GM18868 (cell line): ENCODE measurements around the gene CMSS1.
A peak's percentile ranks its signal among the peaks of the same experiment; 100 is the strongest.
"Not testable (repeated sequence)": the region's sequence is repeated elsewhere in the genome, so short reads cannot be mapped to it uniquely, and the experiment has no call there.

Experiments
- ATAC-seq: cut with Tn5 transposase; IDR thresholded peaks from one replicate; pipeline ENCODE4 v1.9.1; 2021; ENCODE audit warnings: mild to moderate bottlenecking, moderate library complexity; ENCODE audit not compliant: unreplicated experiment

The CMSS1 gene

DNA sequence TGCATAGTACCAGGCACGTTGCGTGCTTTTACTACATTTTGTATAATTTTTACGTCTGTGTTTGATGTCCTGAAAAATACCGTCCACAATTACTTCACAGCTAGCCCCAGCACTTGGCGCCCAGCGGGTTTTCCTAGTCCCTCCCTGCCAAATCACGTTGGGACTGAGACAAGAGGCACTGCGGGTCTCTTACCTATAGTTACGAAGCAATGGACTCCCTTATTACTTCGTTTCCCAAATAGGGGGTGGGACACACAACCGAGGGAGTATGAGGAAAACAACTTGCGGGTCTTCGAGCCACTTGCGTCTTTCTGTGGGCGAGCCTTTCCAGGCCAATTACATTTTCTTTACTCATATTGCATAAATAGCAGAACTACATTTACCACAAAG lies 620 bp upstream of the CMSS1 start:
- ATAC-seq, result no peak

DNA sequence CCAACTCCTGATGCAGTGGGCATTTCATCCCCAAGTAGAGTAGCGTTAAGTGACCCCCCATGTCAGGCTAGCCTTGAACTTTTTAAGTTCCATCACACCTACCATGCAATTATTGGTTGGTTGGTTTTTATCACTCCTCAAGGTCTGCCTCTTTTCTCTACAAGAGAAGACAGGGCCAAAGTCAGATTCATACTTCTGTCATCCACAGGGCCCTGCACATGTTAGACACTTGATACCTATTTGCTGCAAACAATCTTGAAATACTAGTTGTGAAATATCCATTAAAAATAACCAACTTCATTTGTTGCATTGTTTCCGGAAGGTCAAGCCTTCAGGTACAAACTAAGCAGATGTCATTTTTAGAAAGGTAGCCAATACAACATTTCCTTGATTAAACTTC lies 1.2 kb downstream of the CMSS1 start:
- no peak for ATAC-seq

DNA sequence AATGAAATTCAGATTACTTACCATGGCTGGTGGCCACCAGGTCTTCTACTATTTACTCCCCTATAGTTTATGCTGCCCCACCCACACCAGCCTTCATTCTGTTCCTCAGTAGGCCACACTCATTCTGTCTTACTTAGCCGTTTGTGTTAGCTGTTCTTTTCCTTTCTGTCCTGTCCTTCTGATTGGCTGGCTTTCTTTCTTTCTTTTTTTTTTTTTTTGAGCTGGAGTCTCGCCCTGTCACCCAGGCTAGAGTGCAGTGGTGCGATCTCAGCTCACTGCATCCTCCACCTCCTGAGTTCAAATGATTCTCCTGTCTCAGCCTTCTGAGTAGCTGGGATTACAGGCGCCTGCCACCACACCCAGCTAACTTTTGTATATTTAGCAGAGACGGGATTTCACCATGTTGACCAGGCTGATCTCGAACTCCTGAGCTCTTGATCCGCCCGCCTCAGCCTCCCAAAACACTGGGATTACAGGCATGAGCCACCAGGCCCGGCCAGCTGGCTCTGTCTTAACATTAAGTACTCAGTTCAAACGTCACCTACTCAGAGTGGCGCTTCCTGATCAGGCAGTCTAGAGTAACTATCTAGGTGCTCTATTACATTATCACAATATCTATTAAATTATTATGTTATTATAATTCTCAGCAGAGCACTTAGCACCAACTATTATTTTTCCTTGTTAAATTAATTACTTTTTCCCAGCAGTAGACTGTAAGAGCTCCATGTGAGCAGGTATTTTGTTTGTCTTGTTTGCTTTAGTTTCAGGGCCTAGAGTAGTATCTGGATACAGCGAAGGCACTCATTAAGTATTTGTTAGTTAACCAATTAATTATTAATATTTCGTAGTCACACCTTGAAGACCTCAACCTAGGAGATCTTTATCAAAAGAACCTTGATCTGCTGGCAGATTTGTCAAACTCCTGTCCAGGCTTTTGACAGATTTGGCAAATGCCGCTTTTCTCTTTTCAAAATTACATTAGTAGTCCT lies 6.4 kb downstream of the CMSS1 start:
- ATAC-seq, result no peak

DNA sequence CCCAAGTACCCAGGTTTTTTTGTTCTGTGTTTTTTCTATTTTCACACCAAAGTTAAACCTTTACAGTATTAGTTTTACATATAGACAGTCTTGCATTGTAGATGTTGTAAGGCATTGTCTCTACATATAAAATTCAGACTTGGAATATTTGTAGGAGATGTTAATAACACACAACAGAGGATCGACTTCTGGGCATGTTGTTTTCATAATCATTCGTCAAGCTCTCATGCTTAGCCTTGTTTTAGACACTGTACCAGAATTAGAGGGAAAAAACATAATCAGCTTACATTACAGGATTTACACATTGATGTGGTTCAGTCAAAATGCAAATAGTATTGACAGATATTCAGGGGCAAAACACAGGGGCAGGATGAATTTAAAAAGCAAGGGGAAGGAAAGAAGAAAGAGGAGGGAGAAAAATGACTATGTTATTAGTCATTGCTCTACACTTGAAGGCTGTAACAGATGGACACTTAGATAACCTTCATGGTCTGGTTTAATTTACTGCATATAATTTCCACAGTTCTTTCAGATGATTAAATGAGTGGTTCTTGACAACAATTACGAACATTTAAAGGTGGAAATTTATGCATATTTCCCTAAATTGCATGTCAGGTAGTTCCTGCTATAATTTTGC lies 7.5 kb downstream of the CMSS1 start:
- ATAC-seq, result no peak

DNA sequence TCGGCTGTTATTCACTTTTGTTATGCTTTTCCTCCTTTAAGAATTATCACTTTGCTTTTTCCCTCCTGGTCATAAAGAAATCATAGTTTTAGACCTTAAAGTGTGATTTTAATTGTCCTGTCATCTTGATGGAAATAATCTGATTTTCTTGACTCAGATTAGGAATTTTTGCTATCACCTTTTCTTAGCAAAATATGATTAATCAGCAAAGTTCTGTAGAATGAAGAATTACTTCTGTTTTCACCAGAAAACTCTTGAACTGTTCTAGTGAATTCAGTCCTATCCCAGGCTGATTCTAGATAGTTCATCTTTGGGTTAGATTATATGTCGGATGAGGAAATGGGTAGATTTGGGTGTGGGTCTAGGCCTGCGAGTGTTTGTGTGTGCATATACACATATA lies 12.2 kb downstream of the CMSS1 start:
- no peak for ATAC-seq

DNA sequence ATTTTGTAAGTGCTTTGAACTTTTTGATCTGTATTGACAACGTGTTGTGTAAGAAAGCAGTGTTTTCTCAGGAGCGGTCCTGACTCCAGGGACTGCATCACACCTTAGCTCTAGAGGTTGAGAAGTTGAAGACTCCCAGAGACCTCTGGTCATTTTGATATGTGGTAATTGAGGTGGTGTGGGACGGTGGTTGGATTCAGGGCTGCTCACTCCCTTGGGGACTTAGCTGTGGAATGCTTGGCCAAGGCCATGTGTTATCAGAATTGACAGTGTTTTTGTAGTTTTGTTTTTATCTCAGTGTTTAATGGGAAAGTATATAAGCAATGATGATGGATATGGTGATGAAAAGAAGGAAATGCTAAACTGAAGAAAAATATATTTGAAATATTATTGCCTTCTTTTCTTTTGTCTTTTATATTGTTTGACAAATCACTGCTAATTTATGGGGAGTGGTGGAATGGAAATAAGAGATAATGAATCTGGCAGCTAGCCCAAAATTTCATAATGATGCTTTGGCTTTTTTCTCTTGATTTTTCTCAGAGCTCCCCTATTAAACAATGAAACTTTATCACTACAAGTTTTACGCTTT lies 16.0 kb downstream of the CMSS1 start:
- no peak for ATAC-seq

DNA sequence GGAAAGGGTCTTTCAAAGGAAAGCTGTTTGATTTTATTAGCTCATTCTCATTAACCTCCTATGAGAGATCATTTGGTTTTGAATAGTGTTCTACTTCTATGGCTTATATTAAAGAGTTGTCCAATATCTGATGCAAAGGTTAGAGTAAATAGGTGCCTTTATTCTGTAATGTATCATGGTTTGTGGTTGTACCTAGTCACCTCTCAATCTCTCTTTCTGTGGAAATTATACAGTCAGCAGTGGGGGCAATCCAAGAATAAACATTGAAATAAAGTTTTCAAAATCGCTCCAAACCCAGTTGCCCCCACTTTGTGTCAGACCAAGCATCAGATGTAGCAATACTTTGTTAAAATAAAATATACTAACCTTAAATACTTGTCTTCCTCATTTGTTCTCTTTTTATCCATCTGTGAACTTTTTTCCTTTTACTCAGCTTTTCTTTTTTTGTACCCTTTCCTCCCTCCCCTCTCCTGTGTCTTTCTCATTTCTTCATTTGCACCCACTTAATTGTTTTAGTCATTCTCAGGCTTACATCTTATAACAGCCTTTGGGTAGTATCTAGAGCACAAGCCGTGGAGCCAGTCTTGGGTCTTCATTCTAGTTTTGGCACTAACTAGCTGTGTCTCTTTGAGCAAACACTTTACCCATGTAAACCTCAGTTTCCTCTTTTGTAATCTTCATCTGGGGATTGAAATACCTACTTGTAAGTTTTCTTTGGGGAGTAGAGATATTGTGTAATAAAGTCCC lies 16.7 kb downstream of the CMSS1 start:
- ATAC-seq, result no peak

DNA sequence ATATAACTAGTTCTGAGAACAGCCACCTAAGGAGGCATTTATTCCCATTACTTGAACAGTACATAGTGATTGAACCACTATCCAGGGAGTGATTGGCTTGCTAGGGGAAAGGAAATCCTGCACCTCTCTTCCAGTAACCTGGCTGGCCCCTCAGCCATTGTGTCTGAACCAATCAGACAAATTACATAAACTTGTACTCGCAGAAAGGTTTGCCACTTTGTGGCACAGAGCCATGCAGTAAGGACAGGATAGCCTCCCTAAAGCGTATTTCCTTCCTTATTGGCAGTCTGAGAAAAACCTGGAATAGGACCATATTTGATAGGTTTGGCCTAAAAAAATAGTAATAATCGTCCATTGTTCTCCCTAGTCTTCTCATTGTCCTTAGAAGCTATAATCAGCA lies 19.0 kb downstream of the CMSS1 start:
- no peak for ATAC-seq

DNA sequence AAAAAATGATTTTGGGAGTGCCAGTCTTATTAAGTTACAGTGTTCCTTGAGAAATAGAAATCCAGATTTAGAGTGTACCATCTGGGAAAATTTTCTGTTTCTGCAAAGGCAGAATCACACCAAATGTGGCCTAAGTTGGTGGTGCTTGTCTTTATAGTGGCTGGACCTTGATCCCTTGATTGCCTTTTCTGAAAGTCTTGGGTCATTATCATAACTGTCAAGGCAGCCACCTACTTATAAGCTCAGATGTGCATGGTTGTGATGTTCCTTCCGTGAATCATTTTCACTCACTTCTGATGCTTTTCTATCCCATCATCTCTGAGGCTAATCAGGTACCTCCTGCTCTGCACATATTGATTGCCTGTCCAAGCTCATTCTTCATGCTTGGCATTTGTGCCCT lies 20.1 kb downstream of the CMSS1 start:
- ATAC-seq, result no peak

DNA sequence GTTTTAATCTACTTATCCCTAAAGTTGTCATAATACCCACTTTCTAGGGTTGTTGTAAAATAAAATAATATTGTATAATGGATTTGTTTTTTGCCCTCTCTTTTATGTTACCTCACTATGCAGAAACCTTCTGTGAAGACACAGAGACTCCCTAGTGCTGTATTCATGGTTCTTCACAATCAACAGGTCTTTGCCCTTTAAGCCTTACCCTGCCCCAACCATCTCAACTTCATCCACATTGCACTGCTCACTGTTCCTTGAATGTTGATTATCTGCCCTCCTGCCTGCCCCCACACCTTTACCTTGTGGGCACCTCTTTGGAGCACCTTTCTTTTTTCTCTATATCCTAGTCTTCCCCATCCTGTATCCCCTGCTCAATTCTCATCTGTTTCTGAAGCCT lies 21.1 kb downstream of the CMSS1 start:
- ATAC-seq, result no peak

DNA sequence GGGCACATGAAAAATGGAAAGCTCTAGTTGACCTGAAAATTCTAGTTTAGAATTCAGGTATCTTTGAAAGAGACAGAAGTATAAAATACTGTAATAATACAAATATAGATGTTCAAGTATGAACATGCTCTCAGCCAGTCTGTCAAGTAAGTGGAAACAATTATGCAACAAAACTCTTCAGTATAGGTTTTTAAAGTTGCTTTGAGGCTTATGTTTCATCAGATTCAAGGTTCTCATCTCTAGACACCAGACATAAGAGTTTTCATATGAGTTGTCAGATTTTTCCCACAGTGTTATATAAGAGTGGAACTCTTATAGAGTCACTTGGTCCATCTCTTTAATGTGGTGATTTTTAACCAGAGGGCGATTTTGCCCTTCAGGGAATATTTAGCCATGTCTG lies 22.0 kb downstream of the CMSS1 start:
- no peak for ATAC-seq

DNA sequence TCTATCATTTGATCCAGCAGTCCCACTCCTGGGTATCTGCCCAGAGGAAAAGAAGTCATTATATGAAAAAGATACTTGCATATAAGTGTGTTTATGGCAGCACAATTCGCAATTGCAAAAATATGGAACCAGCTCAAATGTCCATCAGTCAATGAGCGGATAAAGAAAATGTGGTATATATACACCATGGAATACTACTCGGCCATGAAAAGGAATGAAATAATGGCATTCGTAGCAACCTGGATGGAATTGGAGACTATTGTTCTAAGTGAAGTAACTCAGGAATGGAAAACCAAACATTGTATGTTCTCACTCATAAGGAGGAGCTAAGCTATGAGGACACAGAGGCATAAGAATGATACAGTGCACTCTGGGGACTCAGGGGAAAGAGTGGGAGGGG lies 24.3 kb downstream of the CMSS1 start:
- not testable (repeated sequence) for ATAC-seq

DNA sequence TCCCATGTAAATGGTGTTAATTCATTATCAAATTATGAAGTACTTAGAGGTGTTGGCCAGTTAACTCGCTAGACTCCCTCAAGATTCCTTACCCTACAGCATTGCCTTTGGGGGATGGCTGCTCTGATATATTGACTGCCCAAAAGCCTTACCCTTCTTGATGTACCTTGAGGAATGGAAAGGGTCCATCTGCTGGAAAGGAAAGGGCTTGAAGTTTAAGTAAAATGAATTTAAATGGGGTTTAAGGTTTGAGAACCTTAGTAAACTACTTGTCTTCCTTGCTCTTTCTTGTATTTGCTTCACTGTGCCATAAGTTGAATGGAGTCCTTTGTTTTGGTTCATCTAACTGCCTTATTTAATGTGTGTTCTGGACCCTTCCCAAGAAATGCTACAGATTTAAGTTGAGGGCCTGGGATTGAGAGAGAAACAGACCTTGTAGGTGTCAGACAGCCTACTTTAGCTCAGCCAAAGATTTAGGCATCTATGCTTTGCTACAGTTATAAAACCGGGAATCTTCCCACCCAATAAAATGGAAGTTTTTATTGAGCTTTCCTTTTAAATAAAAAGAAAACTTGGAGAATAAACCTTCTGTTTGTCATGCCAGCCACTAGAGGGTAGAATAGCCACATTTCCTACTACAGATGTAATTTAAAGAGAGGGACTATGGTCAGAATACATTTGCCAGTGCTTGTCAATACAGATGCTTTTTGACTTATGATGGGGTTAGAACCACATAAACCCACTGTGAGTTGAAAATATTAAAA lies 25.3 kb downstream of the CMSS1 start:
- peak; percentile 61 for ATAC-seq

DNA sequence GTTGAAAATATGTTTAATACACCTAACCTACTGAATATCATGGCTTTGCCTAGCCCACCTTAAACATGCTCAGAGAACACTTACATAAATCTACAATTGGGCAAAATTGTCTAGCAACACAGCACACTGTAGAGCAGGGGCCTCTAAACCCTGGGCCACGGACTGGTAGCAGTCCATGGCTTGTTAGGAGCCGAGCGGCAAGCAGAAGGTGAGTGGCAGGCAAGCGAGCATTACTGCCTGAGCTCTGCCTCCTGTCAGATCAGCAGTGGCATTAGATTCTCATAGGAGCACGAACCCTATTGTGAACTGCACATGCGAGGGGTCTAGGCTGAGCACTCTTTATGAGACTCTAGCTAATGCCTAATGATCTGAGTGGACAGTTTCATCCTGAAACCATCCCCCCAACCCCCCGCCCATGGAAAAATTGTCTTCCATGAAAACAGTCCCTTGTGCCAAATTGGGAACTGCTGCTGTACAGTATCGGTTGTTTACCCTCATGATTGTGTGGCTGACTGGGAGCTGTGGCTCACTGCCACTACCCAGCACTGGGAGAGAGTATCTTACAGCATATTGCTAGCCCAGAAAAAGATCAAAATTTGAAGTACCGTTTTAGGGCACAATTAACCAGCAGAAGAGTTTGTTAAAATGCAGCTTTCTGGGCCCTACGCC lies 26.1 kb downstream of the CMSS1 start:
- ATAC-seq, result no peak

DNA sequence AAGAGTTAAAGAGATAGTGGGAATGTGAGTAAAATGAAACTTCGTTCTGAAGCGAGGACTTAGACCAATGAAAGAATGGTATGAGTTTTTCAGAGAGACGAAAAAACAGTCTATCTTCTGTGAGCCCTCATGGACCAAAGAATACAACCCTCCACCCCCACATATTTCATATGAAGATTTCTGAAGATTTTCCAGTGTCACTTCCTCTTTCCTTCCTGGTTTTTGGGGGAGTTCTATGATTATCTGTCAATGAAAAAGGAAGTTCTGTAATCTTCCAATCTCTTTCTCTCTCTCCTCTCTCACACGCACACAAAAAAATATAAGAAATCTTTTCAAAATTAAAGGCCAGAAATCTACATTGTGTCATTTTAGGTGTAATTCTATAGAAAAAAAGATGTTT lies 27.7 kb downstream of the CMSS1 start:
- peak; percentile 24 for ATAC-seq

DNA sequence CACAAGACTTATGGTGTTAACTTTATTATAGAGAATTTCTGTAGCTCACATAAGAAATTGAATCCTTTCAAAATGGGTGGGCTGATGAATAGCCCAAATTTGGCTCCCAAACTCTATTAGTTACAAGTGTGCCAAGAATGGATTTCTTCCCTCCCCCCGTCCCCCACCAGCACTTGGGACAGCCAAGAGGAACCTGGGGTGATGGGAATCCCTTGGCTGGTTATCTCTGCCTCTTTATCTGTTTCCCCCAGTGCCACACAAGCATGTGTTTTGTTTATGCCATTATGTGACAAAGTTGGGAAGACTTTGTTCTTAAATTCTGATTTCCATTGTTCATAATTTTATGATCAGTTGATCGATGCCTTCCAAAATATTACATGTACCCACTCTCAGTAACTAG lies 28.3 kb downstream of the CMSS1 start:
- no peak for ATAC-seq

DNA sequence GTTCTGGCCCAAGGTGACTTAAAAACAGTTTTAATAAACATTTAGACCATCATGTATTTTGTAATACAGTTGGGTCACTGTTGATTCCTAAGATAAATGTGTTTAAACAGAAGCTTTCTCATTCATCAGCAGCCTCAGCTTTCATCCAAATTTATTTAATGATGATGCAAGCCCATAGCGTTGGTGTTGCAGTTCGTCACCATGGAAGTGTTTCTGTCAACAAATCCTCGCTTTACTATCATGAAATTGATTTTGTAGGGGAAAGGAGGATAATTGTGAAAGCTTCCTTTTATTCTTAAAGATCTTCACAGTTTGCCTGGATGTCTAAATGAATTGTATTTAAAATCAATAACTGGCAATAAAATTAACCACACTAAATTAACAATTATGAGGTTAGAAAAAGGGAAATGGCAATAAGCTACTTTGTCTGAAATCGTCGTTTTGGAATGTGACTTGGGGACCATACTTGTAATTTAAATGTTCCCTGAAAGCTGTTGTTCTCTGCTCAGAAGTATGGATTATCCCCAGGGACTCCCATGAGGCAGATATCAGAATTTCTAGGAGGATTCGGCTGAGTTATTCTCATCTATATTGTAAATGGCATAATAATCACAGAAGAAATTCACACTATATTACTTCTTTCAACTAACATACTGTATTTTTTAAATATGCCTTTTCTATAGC lies 29.0 kb downstream of the CMSS1 start:
- no peak for ATAC-seq

DNA sequence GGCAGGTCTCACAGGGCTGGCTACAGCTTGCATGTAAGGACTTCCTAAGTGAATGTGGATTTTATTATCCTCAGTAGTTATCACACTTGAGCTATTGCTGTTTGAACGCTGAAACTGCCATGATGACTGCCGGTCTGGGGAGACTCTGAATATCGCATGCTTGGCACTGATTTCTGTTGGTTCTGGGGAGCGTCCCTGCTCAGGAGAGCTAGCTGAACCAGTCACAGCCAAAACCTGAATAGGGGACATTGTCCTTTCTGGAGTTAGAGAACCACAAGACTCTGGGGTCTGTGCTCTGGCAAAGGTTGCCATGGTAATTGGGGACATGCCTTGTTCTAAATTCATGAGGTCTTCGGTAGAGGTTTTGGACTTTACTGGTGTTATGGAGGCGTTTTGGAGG lies 30.8 kb downstream of the CMSS1 start:
- no peak for ATAC-seq

DNA sequence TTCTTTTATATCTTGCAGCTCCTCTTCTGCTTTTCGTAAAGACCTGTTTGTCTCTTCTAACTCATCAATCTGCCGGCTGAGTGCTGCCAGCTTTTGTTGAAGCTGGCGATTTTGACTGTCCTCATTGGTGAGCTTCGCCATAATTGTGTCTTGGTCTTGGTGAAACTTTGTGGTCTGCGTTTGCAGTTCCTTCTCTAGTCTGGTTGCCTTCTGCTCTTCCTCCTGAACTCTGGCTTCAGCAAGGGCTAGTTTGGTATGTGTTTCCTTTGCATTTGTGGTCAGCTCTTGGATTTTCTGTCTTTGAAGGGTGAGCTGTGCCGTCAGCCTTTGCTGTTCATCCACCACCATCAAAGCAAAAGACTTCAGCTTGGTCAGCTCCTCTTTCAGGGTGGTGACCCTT lies 32.9 kb downstream of the CMSS1 start:
- ATAC-seq, result no peak
